PC-3 (cell line): ENCODE results near the gene OR13A1. TPM values are rescaled to one million over a fixed set of nuclear protein-coding genes. Genes with fewer than 3 reads are reported as not detected.
"Not testable (repeated sequence)": the region's sequence is repeated elsewhere in the genome, so short reads cannot be mapped to it uniquely, and the experiment has no call there.

ENCODE experiments used
- ATAC-seq: fragments of 200-7000 bp; cut with Tn5 transposase; 2 replicates; pipeline ENCODE4 v1.9.1; 2020; ENCODE audit warnings: mild to moderate bottlenecking, moderate library complexity
- Bru-seq: library from RNA; stranded (reverse); fragments of 400-500 nt; gene quantifications from one replicate; lab custom pipeline; 2021; lab: Mats Ljungman, UMichigan
- BruChase-seq, 2 experiments: library from RNA; stranded (reverse); fragments of 400-500 nt; gene quantifications; one replicate each; lab custom pipeline; 2021; lab: Mats Ljungman, UMichigan
- BruUV-seq: library from RNA; stranded (reverse); fragments of 400-500 nt; replicated peaks from 2 replicates; lab custom pipeline; 2021; lab: Mats Ljungman, UMichigan
- CTCF ChIA-PET: fragments of 300-600 bp; sonication (Branson Sonifier 250); formaldehyde crosslinking; loops from one replicate; lab custom pipeline; 2022; ENCODE audit warnings: antibody characterized with exemption; lab: Charles Lee
- POLR2A ChIA-PET: fragments of 300-600 bp; sonication (Branson Sonifier 250); formaldehyde crosslinking; loops from one replicate; lab custom pipeline; 2022; ENCODE audit warnings: antibody characterized with exemption; ENCODE audit not compliant: unreplicated experiment; lab: Charles Lee
- DNase-seq: peaks from one replicate; pipeline ENCODE4 v3.0.0-alpha.2; 2015
- H2AFZ ChIP-seq: fragments of 300-600 bp; sonication (generic); 2 replicates; pipeline ENCODE4 v1.6.0; 2016; ENCODE audit warnings: antibody characterized with exemption, low read length
- H3F3A ChIP-seq: fragments of 300-600 bp; sonication (generic); one replicate; pipeline ENCODE4 v1.6.0; 2017; ENCODE audit warnings: antibody characterized with exemption, low read length, control low read depth, mild to moderate bottlenecking; ENCODE audit not compliant: unreplicated experiment
- H3K27ac ChIP-seq: fragments of 300-600 bp; sonication (generic); 2 replicates; pipeline ENCODE4 v1.5.1; 2016; ENCODE audit warnings: mild to moderate bottlenecking, low read length
- H3K27me3 ChIP-seq: fragments of 300-600 bp; sonication (generic); 2 replicates; pipeline ENCODE4 v1.6.1; 2016; ENCODE audit warnings: low read length, mixed read lengths
- H3K36me3 ChIP-seq: fragments of 300-600 bp; sonication (generic); 2 replicates; pipeline ENCODE4 v1.6.1; 2016; ENCODE audit warnings: low read depth, mixed run types, low read length, mixed read lengths
- H3K4me1 ChIP-seq: fragments of 300-600 bp; sonication (generic); 2 replicates; pipeline ENCODE4 v1.5.1; 2016; ENCODE audit warnings: low read length; ENCODE audit not compliant: insufficient read depth
- H3K4me2 ChIP-seq: fragments of 300-600 bp; sonication (generic); 2 replicates; pipeline ENCODE4 v1.6.0; 2016; ENCODE audit warnings: low read length
- H3K4me3 ChIP-seq: fragments of 300-600 bp; sonication (generic); 2 replicates; pipeline ENCODE4 v1.5.1; 2016; ENCODE audit warnings: mild to moderate bottlenecking, low read length, mixed read lengths
- H3K79me2 ChIP-seq: fragments of 300-600 bp; sonication (generic); 2 replicates; pipeline ENCODE4 v1.6.1; 2017; ENCODE audit warnings: low read length, mixed read lengths
- H3K9ac ChIP-seq: fragments of 300-600 bp; sonication (generic); 2 replicates; pipeline ENCODE4 v1.6.0; 2016; ENCODE audit warnings: mild to moderate bottlenecking, low read length
- H3K9me2 ChIP-seq: fragments of 300-600 bp; sonication (generic); replicated peaks from 2 replicates; pipeline ENCODE4 v1.6.1; 2016; ENCODE audit warnings: mixed run types, low read length, mixed read lengths
- H3K9me3 ChIP-seq: fragments of 300-600 bp; sonication (generic); 2 replicates; pipeline ENCODE4 v1.6.1; 2016; ENCODE audit warnings: low read length, mixed read lengths
- H4K20me1 ChIP-seq: fragments of 300-600 bp; sonication (generic); 2 replicates; pipeline ENCODE4 v1.6.1; 2016; ENCODE audit warnings: low read length, mixed read lengths
- EZH2 ChIP-seq: fragments of 300-600 bp; sonication (generic); IDR thresholded peaks from one replicate; pipeline ENCODE4 v1.6.1; 2017; ENCODE audit warnings: antibody characterized with exemption, mild to moderate bottlenecking, low read length; ENCODE audit not compliant: unreplicated experiment
- EZH2phosphoT487 ChIP-seq: fragments of 300-600 bp; sonication (generic); IDR thresholded peaks from 2 replicates; pipeline ENCODE4 v1.6.1; 2018; ENCODE audit warnings: mild to moderate bottlenecking, antibody characterized with exemption, low read length, borderline replicate concordance
- intact Hi-C: fragments of 100-400 bp; cut with micrococcal nuclease; formaldehyde crosslinking; loops from 2 replicates; pipeline ENCODE4 v1.9.0; 2023
- long read RNA-seq: library from polyadenylated mRNA; unstranded; transcript quantifications from one replicate; pipeline ENCODE4 v2.0.0, GENCODE V29; 2021; ENCODE audit not compliant: unreplicated experiment
- total RNA-seq: library from RNA; depleted of rRNA; stranded (reverse); fragments of >200 nt; gene quantifications from 2 replicates; pipeline ENCODE4 v1.2.3, GENCODE V29; 2014; rRNA removed
- TF ChIP-seq, protein P1 (sequence below): fragments of 300-600 bp; sonication (generic); conservative IDR thresholded peaks from 2 replicates; pipeline ENCODE4 v1.5.1; 2017; ENCODE audit warnings: antibody characterized with exemption, low read depth, mild to moderate bottlenecking, low read length

OR13A1 gene
- 0.04 TPM in 1 of 2 replicates, not detected in the other for total RNA-seq
- Bru-seq, nascent RNA, result percentile 12 among the genes with signal in this experiment
- percentile 23 among the genes with signal in this experiment for BruChase-seq, experiment 1, labeled RNA remaining after a 6-hour chase
- percentile 18 among the genes with signal in this experiment for BruChase-seq, experiment 2, labeled RNA remaining after a 2-hour chase
- long read RNA-seq, result 0 reads

DNA sequence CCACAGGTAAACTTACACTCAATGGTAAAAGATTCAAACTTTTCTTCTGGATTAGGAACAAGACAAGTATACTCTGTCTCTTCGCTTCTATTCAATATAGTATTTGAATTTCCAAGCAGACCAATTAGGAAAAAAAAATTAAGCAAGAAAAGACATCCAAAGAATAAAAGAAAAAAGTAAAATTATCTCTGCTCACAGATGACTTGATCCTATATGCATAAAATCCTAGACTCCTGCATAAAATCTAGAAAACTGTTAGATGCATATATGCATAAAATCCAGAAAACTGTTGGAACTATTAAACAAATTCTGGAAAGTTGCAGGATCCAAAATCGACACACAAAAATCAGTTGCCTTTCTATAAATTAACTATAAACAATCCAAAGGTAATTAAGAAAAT lies at the start of gene OR13A1:
Gene OR13A1 (minus strand): TSS at position 101 of the 400 bp plus-strand sequence. CDS start 11,186 bp downstream, outside the sequence.
- Histone ChIP-seq H3K9me2 (no peaks in the 10 kb centered on the region), H4K20me1 (no peaks in the 10 kb centered on the region), H2AFZ (no peak within 1 kb of the TSS), H3K27ac (no peak within 1 kb of the TSS), H3K4me1 (no peaks in the 10 kb centered on the region), H3K79me2 (no peaks in the 10 kb centered on the region), H3K4me3 (no peak within 1 kb of the TSS), H3K27me3 (peaks cover 15% of the 10 kb centered on the region; the same call in 1 of the 2 replicates), H3F3A (no peaks in the 10 kb centered on the region), H3K9me3 (no peaks in the 10 kb centered on the region), H3K4me2 (no peak within 1 kb of the TSS), H3K36me3 (no peaks in the 10 kb centered on the region), H3K9ac (no peak within 1 kb of the TSS)
- DNase-seq (no peak), ATAC-seq (no peak)
- intact Hi-C loops, result no loop called here
- CTCF ChIA-PET, result no interaction called here
- POLR2A ChIA-PET, result no interaction called here
- no TSS peak for BruUV-seq
- TF ChIP-seq EZH2phosphoT487 (no peak), EZH2 (no peak)
- TF ChIP-seq, protein P1, sequence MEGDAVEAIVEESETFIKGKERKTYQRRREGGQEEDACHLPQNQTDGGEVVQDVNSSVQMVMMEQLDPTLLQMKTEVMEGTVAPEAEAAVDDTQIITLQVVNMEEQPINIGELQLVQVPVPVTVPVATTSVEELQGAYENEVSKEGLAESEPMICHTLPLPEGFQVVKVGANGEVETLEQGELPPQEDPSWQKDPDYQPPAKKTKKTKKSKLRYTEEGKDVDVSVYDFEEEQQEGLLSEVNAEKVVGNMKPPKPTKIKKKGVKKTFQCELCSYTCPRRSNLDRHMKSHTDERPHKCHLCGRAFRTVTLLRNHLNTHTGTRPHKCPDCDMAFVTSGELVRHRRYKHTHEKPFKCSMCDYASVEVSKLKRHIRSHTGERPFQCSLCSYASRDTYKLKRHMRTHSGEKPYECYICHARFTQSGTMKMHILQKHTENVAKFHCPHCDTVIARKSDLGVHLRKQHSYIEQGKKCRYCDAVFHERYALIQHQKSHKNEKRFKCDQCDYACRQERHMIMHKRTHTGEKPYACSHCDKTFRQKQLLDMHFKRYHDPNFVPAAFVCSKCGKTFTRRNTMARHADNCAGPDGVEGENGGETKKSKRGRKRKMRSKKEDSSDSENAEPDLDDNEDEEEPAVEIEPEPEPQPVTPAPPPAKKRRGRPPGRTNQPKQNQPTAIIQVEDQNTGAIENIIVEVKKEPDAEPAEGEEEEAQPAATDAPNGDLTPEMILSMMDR, result no peak

- BruUV-seq, H3F3A ChIP-seq, H4K20me1 ChIP-seq, H3K4me2 ChIP-seq, H3K9me3 ChIP-seq, H3K79me2 ChIP-seq, ATAC-seq, H3K27ac ChIP-seq, H3K4me3 ChIP-seq, POLR2A ChIA-PET, H3K9ac ChIP-seq, DNase-seq, CTCF ChIA-PET, H3K36me3 ChIP-seq, H3K9me2 ChIP-seq, H3K4me1 ChIP-seq, H2AFZ ChIP-seq, intact Hi-C loops: not testable (repeated sequence)
- H3K27me3 ChIP-seq, result peaks cover 21% of the 10 kb centered on the region
Measured at GRCh38 chr10:45361983-45362799, 46.8 kb upstream of the OR13A1 start.

- BruUV-seq, H3K4me1 ChIP-seq, ATAC-seq, H3K4me3 ChIP-seq, H3K4me2 ChIP-seq, H3F3A ChIP-seq, H3K36me3 ChIP-seq, H2AFZ ChIP-seq, H3K79me2 ChIP-seq, H4K20me1 ChIP-seq, H3K9ac ChIP-seq, DNase-seq, H3K27ac ChIP-seq, POLR2A ChIA-PET, intact Hi-C loops, H3K9me2 ChIP-seq, H3K9me3 ChIP-seq: not testable (repeated sequence)
- CTCF ChIA-PET, result interaction anchor here (0.6 kb wide), 1 partner anchor 109 kb away, joined by 3 read pairs; no protein-coding TSS in a partner anchor
- H3K27me3 ChIP-seq, result peaks cover 47% of the 10 kb centered on the region
Measured at GRCh38 chr10:45358961-45359360, 43.6 kb upstream of the OR13A1 start.
